HepG2 (cell line): ENCODE results near the gene MATR3. TPM values are rescaled to one million over a fixed set of nuclear protein-coding genes. Genes with fewer than 3 reads are reported as not detected.

ENCODE experiments used
- CBX1 ChIP-seq: IDR thresholded peaks from one replicate; pipeline ENCODE4 v1.6.1; 2016; ENCODE audit warnings: antibody characterized with exemption, low read depth
- CHD4 ChIP-seq: fragments of 200-600 bp; sonication (generic); IDR thresholded peaks from 2 replicates; pipeline ENCODE4 v1.7.0; 2017; ENCODE audit warnings: mild to moderate bottlenecking, low read length, borderline replicate concordance
- KDM2A ChIP-seq: sonication (generic); formaldehyde crosslinking; IDR thresholded peaks from 2 replicates; pipeline ENCODE4 v1.4.0; 2020; ENCODE audit warnings: low read depth, missing genetic modification reagents, borderline replicate concordance
- NBN ChIP-seq: fragments of 450-650 bp; conservative IDR thresholded peaks from 2 replicates; pipeline ENCODE4 v1.6.1; 2017
- NFKB2 ChIP-seq: sonication (generic); formaldehyde crosslinking; IDR thresholded peaks from 2 replicates; pipeline ENCODE4 v1.4.0; 2020; ENCODE audit warnings: missing genetic modification reagents, borderline replicate concordance
- NR2F2 ChIP-seq: IDR thresholded peaks from 2 replicates; pipeline ENCODE4 v1.6.1; 2012; ENCODE audit warnings: low read depth, inconsistent platforms, borderline replicate concordance
- PHB2 ChIP-seq: fragments of 450-650 bp; IDR thresholded peaks from 2 replicates; pipeline ENCODE4 v1.6.1; 2018; ENCODE audit not compliant: partially characterized antibody
- PPARG ChIP-seq: conservative IDR thresholded peaks from 2 replicates; pipeline ENCODE4 v1.6.1; 2016; ENCODE audit warnings: missing biosample characterization, missing genetic modification reagents
- SMAD3 ChIP-seq: sonication (generic); formaldehyde crosslinking; IDR thresholded peaks from 2 replicates; pipeline ENCODE4 v1.4.0; 2020; ENCODE audit warnings: missing genetic modification reagents
- SNAPC2 ChIP-seq: sonication (generic); formaldehyde crosslinking; IDR thresholded peaks from 2 replicates; pipeline ENCODE4 v1.8.1; 2022; ENCODE audit warnings: mild to moderate bottlenecking, missing genetic modification reagents
- SP2 ChIP-seq: sonication (generic); formaldehyde crosslinking; IDR thresholded peaks from 2 replicates; pipeline ENCODE4 v1.5.1; 2020; ENCODE audit warnings: mild to moderate bottlenecking, missing genetic modification reagents
- TARDBP ChIP-seq: sonication (generic); formaldehyde crosslinking; IDR thresholded peaks from 2 replicates; pipeline ENCODE4 v1.8.0; 2022; ENCODE audit warnings: mild to moderate bottlenecking, missing genetic modification reagents
- TCF7L2 ChIP-seq: IDR thresholded peaks from 2 replicates; pipeline ENCODE4 v1.6.1; 2011; ENCODE audit warnings: mild to moderate bottlenecking, low read depth, low read length, moderate library complexity
- ZKSCAN1 ChIP-seq: fragments of 150-350 bp; IDR thresholded peaks from 2 replicates; pipeline ENCODE4 v1.6.1; 2014; ENCODE audit warnings: low read length
- ZKSCAN8 ChIP-seq: IDR thresholded peaks from 2 replicates; pipeline ENCODE4 v1.6.1; 2016; ENCODE audit warnings: borderline replicate concordance, missing genetic modification reagents, missing compliant biosample characterization
- ZNF496 ChIP-seq: sonication (generic); formaldehyde crosslinking; IDR thresholded peaks from 2 replicates; pipeline ENCODE4 v1.8.1; 2023; ENCODE audit warnings: mild to moderate bottlenecking, moderate library complexity, missing genetic modification reagents; ENCODE audit not compliant: insufficient replicate concordance
- ZNF709 ChIP-seq: sonication (generic); formaldehyde crosslinking; IDR thresholded peaks from 2 replicates; pipeline ENCODE4 v1.5.0; 2020; ENCODE audit warnings: mild to moderate bottlenecking, missing genetic modification reagents
- polyA plus RNA-seq, 8 experiments: library from polyadenylated mRNA; depleted of rRNA in 3 of 8; stranded (reverse) in 7 of 8; unstranded in 1 of 8; fragments of >200 nt; fragmentation: Illumina TruSeq in 4 of 8; extraction: Trizol in 4 of 8; gene quantifications; 2 replicates each; pipeline versions ENCODE4 v1.2.1 to v1.2.3, GENCODE V29; 2011 to 2016; ENCODE audit warnings: low read depth in 4 of 8, missing spikeins in 1 of 8, mixed read lengths in 1 of 8; ENCODE audit not compliant: insufficient read depth in 1 of 8
- total RNA-seq, 5 experiments: library from RNA; depleted of rRNA; stranded (reverse); fragments of >200 nt; fragmentation: Illumina TruSeq; extraction: Trizol; gene quantifications; 2 replicates each; pipeline ENCODE4 v1.2.3, GENCODE V29; 2016; ENCODE audit warnings: low read depth in 1 of 5
- TF ChIP-seq, protein P1 (sequence below): sonication (generic); formaldehyde crosslinking; IDR thresholded peaks from 2 replicates; pipeline ENCODE4 v1.5.0; 2020; ENCODE audit warnings: mild to moderate bottlenecking, missing genetic modification reagents
- TF ChIP-seq, protein P2 (sequence below): sonication (generic); formaldehyde crosslinking; IDR thresholded peaks from 2 replicates; pipeline ENCODE4 v1.4.0; 2020; ENCODE audit warnings: missing genetic modification reagents
- TF ChIP-seq, protein P3 (sequence below): sonication (generic); formaldehyde crosslinking; conservative IDR thresholded peaks from 2 replicates; pipeline ENCODE4 v1.5.0; 2020; ENCODE audit warnings: missing genetic modification reagents
- TF ChIP-seq, protein P4 (sequence below): sonication (generic); formaldehyde crosslinking; IDR thresholded peaks from 2 replicates; pipeline ENCODE4 v1.5.1; 2020; ENCODE audit warnings: missing genetic modification reagents, mild to moderate bottlenecking, borderline replicate concordance
- TF ChIP-seq, protein P5 (sequence below): sonication (generic); formaldehyde crosslinking; IDR thresholded peaks from 2 replicates; pipeline ENCODE4 v1.5.0; 2020; ENCODE audit warnings: missing genetic modification reagents

Gene MATR3
- total and polyA plus RNA-seq, 2 of the 13 experiments (the other 11 are each of a cell fraction or from before 2014, with no cell fraction given) = 94.2 to 341 TPM

DNA sequence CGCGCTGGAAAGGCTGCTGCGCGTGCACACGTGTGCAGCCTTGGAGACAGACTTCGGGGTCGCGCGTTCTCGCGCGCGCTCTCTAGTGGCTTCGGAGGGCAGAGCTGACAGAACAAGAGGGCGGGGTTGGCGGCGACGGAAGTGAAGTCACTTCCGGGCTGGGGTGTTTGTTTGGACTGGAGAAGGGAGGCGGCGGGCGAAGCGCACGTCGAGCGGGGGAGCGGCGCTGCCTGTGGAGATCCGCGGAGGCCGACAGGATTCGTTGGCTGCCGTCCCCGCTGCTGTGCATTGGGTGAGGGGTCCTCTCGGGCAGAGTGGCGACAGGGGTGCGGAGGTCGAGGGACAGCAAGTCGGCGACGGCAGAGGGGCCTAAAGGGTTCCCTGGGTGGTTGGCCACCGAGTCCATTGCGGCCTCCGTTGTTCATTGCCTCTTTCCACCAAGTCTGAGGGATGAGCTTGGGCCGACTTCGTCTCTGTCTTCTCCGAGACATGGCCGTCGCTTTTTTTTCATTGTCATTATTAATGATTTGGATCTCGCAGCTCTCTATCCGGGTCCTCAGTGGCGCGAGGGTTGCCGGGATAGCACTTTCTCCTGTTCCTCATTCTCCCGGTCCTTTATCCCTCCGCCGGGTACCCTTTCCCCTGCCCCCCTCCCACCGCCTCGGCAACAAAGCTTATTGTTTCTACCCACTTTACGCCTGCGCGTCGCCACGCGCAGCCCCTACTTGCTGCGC, 48.3 kb downstream of the MATR3 start, which contains the start of gene PAIP2 (continued):
- TF ChIP-seq NR2F2 (no peak), SP2 (CRISPR knock-in tag) (peak; percentile 73), ZKSCAN1 (no peak), SMAD3 (no peak), NFKB2 (no peak; the same call in 1 of the 2 replicates), NBN (no peak), ZNF709 (CRISPR knock-in tag) (0 out of 2 replicates have a peak, but pooled peaks have one; percentile 29), ZKSCAN8 (CRISPR knock-in tag) (no peak; the same call in 1 of the 2 replicates), CHD4 (no peak), TCF7L2 (no peak), PPARG (CRISPR knock-in tag) (no peak; the same call in 1 of the 2 replicates), CBX1 (no peak), KDM2A (CRISPR knock-in tag) (peak; percentile 84; the same call in 1 of the 2 replicates), SNAPC2 (CRISPR knock-in tag) (0 out of 2 replicates have a peak, but pooled peaks have one; percentile 74), PHB2 (no peak), TARDBP (peak; percentile 74), ZNF496 (CRISPR knock-in tag) (no peak)
- TF ChIP-seq, protein P1, sequence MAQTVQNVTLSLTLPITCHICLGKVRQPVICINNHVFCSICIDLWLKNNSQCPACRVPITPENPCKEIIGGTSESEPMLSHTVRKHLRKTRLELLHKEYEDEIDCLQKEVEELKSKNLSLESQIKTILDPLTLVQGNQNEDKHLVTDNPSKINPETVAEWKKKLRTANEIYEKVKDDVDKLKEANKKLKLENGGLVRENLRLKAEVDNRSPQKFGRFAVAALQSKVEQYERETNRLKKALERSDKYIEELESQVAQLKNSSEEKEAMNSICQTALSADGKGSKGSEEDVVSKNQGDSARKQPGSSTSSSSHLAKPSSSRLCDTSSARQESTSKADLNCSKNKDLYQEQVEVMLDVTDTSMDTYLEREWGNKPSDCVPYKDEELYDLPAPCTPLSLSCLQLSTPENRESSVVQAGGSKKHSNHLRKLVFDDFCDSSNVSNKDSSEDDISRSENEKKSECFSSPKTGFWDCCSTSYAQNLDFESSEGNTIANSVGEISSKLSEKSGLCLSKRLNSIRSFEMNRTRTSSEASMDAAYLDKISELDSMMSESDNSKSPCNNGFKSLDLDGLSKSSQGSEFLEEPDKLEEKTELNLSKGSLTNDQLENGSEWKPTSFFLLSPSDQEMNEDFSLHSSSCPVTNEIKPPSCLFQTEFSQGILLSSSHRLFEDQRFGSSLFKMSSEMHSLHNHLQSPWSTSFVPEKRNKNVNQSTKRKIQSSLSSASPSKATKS (CRISPR knock-in tag) = no peak
- TF ChIP-seq, protein P2, sequence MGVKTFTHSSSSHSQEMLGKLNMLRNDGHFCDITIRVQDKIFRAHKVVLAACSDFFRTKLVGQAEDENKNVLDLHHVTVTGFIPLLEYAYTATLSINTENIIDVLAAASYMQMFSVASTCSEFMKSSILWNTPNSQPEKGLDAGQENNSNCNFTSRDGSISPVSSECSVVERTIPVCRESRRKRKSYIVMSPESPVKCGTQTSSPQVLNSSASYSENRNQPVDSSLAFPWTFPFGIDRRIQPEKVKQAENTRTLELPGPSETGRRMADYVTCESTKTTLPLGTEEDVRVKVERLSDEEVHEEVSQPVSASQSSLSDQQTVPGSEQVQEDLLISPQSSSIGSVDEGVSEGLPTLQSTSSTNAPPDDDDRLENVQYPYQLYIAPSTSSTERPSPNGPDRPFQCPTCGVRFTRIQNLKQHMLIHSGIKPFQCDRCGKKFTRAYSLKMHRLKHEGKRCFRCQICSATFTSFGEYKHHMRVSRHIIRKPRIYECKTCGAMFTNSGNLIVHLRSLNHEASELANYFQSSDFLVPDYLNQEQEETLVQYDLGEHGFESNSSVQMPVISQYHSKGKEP (CRISPR knock-in tag) = no peak; the same call in 1 of the 2 replicates
- TF ChIP-seq, protein P3, sequence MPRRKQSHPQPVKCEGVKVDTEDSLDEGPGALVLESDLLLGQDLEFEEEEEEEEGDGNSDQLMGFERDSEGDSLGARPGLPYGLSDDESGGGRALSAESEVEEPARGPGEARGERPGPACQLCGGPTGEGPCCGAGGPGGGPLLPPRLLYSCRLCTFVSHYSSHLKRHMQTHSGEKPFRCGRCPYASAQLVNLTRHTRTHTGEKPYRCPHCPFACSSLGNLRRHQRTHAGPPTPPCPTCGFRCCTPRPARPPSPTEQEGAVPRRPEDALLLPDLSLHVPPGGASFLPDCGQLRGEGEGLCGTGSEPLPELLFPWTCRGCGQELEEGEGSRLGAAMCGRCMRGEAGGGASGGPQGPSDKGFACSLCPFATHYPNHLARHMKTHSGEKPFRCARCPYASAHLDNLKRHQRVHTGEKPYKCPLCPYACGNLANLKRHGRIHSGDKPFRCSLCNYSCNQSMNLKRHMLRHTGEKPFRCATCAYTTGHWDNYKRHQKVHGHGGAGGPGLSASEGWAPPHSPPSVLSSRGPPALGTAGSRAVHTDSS (CRISPR knock-in tag) = no peak
- TF ChIP-seq, protein P4, sequence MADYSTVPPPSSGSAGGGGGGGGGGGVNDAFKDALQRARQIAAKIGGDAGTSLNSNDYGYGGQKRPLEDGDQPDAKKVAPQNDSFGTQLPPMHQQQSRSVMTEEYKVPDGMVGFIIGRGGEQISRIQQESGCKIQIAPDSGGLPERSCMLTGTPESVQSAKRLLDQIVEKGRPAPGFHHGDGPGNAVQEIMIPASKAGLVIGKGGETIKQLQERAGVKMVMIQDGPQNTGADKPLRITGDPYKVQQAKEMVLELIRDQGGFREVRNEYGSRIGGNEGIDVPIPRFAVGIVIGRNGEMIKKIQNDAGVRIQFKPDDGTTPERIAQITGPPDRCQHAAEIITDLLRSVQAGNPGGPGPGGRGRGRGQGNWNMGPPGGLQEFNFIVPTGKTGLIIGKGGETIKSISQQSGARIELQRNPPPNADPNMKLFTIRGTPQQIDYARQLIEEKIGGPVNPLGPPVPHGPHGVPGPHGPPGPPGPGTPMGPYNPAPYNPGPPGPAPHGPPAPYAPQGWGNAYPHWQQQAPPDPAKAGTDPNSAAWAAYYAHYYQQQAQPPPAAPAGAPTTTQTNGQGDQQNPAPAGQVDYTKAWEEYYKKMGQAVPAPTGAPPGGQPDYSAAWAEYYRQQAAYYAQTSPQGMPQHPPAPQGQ (CRISPR knock-in tag) = 0 out of 2 replicates have a peak, but pooled peaks have one; percentile 23
- TF ChIP-seq, protein P5, sequence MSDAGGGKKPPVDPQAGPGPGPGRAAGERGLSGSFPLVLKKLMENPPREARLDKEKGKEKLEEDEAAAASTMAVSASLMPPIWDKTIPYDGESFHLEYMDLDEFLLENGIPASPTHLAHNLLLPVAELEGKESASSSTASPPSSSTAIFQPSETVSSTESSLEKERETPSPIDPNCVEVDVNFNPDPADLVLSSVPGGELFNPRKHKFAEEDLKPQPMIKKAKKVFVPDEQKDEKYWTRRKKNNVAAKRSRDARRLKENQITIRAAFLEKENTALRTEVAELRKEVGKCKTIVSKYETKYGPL (CRISPR knock-in tag) = no peak
